NCI-H526 (cell line): Measurements from ENCODE around the gene PDLIM7.

Source experiments
- DNase-seq, 2 experiments: peaks; one replicate each; lab custom pipeline; 2025; lab: John Stamatoyannopoulos, UW

Gene PDLIM7

GRCh38 chr5:177444106-177445051 lies 53.0 kb downstream of the PDLIM7 start:
- no peak for DNase-seq

DNA sequence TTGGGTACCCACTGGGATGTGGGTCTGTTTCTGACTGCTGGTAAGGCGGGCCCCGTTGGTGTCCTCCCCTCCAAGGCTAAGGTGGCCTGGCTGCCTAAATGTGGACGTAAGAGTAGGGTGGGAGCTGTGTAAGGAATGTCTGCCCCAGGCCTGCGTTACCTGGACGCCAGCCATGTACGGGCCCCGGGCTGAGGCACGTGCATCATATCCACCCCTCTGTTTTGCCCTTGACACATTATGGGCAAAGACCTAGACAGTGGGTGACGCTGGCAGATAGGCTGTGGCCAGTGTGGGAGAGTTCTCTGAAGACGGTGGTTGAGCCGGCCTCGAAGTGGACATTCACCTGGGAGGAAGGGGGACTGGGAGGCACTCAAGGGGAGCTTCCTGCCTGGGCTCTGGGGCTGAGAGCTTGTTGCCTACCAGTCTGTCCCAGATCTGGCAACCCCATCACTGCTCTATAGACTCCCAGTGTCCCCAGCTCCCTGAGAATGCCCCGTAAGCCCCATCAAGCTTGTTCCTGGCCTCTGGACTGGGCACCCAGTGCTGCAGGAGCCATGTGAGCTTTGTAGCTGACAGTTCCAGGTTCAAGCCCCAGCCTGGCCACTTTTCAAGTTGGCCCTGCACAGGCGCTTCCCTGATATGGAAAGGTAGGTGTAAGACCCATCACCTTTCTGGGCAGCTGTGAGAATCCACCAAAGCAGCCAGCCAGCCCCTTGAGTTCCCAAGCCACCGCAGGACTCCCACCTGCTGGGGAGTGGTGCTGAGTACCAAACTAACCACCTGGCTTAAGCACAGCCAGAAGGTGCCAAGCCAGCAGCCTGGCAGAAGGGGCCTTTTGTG lies 54.0 kb downstream of the PDLIM7 start:
- DNase-seq, result no peak

- no peak for DNase-seq
Measured at GRCh38 chr5:177442066-177442826, 55.2 kb downstream of the PDLIM7 start.

GRCh38 chr5:177440990-177441780 lies 56.2 kb downstream of the PDLIM7 start:
- no peak for DNase-seq

GRCh38 chr5:177440211-177440989 lies 57.0 kb downstream of the PDLIM7 start:
- no peak for DNase-seq

- DNase-seq, result no peak
Measured at GRCh38 chr5:177439518-177440053, 57.8 kb downstream of the PDLIM7 start.

DNA sequence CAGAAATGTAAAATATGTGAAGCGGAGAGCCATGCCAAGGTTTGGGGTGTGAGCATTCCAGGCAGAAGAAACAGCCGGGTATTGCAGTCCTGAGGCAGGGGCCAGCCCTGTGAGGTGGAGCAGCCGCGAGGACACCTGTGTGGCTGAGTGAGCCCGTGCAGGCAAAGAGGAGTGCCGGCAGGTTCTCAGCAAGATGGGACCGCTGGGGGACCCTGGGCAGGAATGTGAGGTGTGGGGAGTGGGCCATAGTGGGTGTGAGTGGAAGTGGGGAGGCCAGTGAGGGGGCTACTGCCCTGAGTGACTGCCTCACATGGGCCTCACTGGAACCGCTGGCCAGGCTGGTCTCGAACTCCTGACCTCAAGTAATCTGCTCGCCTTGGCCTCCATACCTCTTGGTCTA lies 58.9 kb downstream of the PDLIM7 start:
- DNase-seq, result no peak

DNA sequence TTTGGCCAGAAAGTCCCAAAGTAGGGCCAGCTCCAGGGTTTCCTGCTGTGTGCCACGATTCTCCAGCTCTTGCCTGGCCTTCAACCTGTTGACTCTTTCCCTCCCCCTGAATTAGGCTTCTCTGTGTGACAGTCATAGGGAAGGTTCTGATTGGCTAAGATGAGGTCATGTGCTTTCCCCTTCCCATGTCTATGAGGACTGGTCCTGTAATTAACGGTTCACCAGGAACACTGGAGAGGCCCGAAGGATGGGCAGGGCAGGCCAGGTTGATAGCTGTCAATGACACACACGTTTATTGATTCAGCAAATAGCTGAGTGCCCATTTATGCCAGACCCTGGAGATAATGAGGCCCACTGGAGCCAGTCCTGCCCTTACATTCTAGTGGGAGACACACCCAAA lies 59.8 kb downstream of the PDLIM7 start:
- no peak for DNase-seq

- DNase-seq, result no peak
Measured at GRCh38 chr5:177435847-177436536, 61.4 kb downstream of the PDLIM7 start.

DNA sequence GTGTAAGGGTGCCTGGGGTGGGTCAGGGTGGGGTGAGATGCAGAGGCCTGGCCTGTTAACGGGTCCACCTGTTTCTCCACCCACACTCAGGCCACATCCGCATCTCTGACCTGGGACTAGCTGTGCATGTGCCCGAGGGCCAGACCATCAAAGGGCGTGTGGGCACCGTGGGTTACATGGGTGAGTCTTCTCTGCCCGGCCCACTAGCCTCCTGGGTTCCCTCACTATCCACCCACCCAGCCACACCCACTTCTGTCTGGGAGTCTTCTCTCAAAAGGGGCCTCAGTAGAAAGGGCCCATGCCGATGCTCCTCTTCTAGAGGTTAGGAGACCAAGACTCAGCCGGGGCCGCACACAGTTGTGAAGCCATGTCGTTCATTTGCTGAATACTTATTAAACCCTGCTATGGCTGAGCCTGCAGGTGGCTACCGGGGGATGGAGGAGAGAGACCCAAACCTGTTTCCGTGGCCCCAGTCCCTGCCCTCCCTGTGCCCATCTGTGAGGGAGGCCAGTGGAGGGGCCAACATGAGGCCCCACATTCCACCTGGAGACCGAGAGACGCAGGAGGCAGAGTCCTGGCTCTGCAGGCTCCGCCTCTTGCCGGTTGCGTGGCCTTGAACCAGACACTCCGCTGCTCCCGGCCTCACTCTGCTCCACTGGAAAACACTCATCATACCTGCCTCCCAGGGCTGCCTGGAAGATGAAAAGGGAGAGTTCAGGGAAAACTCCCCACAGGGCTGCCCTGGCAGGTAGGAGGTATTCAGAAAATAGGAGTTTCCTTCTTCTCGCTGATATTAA lies 62.3 kb downstream of the PDLIM7 start:
- no peak for DNase-seq

DNA sequence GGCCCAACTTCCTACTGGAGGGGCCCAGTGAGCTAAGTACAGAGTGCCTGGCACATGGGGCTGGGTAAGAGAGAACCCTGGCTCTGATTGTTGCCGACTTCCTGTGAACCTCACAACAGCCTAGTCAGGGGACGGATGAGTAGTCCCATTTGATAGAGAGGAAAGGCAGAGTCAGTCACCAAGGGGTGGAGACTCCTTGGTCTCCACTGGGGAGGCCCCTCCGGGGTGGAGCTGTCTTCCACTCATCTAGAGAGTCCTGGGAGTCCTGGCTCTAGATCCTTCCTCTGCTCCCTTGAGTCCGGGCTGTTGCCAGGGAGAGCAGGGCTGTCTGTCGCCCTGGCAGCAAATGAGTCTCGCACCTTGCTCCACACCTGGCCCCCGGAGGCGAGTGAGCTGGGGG lies 63.0 kb downstream of the PDLIM7 start:
- DNase-seq, result no peak

- DNase-seq, result no peak
Measured at GRCh38 chr5:177433658-177434217, 63.7 kb downstream of the PDLIM7 start.
